ENCODE data around the gene FHDC1.

DNA sequence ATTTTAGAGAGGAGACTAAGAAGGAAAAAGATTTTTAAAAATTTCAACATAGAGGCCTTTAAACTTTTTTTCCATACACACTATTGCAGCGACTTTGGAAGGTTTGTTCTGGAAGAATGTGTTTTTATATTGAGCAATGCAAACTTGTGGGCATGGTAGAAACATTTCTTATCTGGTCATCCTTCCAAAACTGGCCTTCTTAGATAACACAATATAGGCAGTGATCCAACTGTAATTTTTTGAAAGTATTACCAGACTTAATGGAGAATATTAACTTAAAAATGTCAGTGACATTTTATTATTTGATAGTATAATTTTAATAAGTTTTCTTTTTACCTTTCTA is 25.6 kb downstream of the FHDC1 start:
- TF ChIP-seq FOXK2 (IDR thresholded peaks at IDR 0.05) (no peak), IKZF1 (conservative IDR thresholded peaks at IDR 0.05) (no peak), STAT1 (conservative IDR thresholded peaks at IDR 0.05) (no peak), CTCF (IDR thresholded peaks at IDR 0.05 in 2 of 3, conservative IDR thresholded peaks at IDR 0.05 in 1 of 3; ENCODE audit: control insufficient read depth in 2 of 3, extremely low read depth in 1 of 3, insufficient read depth in 1 of 3, low read depth in 3 of 3, low read length in 3 of 3) (no peak)
